Suprapubic skin (tissue), 4 donors: ENCODE results near the gene AKT1.

Experiments
- POLR2A ChIP-seq, 2 donors: fragments of 450-650 bp; IDR thresholded peaks; one replicate each; pipeline ENCODE4 v1.6.1; 2017; ENCODE audit warnings: antibody characterized with exemption in 2 of 2, mild to moderate bottlenecking in 2 of 2, moderate library complexity in 2 of 2
- POLR2AphosphoS5 ChIP-seq, 3 donors: sonication (generic); formaldehyde crosslinking; IDR thresholded peaks; one replicate each; pipeline ENCODE4 v1.6.1; 2017; ENCODE audit warnings: antibody characterized with exemption in 3 of 3
- TF ChIP-seq, protein P1 (sequence below), 2 donors: fragments of 200-600 bp in 1 of 2; fragments of 450-650 bp in 1 of 2; sonication (generic) in 1 of 2; IDR thresholded peaks; one replicate each; pipeline ENCODE4 v1.5.1; 2016 to 2019; ENCODE audit warnings: antibody characterized with exemption in 2 of 2, mild to moderate bottlenecking in 1 of 2, moderate library complexity in 1 of 2

- TF ChIP-seq POLR2AphosphoS5 (IDR thresholded peaks at IDR 0.05) (no peak), POLR2A (IDR thresholded peaks at IDR 0.05) (no peak)
- TF ChIP-seq, protein P1, sequence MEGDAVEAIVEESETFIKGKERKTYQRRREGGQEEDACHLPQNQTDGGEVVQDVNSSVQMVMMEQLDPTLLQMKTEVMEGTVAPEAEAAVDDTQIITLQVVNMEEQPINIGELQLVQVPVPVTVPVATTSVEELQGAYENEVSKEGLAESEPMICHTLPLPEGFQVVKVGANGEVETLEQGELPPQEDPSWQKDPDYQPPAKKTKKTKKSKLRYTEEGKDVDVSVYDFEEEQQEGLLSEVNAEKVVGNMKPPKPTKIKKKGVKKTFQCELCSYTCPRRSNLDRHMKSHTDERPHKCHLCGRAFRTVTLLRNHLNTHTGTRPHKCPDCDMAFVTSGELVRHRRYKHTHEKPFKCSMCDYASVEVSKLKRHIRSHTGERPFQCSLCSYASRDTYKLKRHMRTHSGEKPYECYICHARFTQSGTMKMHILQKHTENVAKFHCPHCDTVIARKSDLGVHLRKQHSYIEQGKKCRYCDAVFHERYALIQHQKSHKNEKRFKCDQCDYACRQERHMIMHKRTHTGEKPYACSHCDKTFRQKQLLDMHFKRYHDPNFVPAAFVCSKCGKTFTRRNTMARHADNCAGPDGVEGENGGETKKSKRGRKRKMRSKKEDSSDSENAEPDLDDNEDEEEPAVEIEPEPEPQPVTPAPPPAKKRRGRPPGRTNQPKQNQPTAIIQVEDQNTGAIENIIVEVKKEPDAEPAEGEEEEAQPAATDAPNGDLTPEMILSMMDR (IDR thresholded peaks at IDR 0.05), result no peak
Measured at GRCh38 chr14:104791425-104791824, 4.1 kb downstream of the AKT1 start.
